ENCODE results near the gene RFESD.
"Not testable (repeated sequence)": the region's sequence is repeated elsewhere in the genome, so short reads cannot be mapped to it uniquely, and the experiment has no call there.

The RFESD gene

GRCh38 chr5:95628933-95629332 lies 17.6 kb upstream of the RFESD start:
- DNase-seq (ENCODE audit: low read depth) = no peak

GRCh38 chr5:95630394-95630917 lies 16.1 kb upstream of the RFESD start:
- no peak for DNase-seq (ENCODE audit: low read depth)

- DNase-seq (ENCODE audit: low read depth) = no peak
Observed at GRCh38 chr5:95631255-95631958, 15.2 kb upstream of the RFESD start.

GRCh38 chr5:95631991-95632675 lies 14.4 kb upstream of the RFESD start:
- DNase-seq (ENCODE audit: low read depth) = peak; percentile 47

- not testable (repeated sequence) for DNase-seq (ENCODE audit: low read depth)
Observed at GRCh38 chr5:95632942-95633341, 13.6 kb upstream of the RFESD start.

GRCh38 chr5:95633671-95634070 lies 12.9 kb upstream of the RFESD start:
- no peak for DNase-seq (ENCODE audit: low read depth)

- DNase-seq (ENCODE audit: low read depth) = no peak
Observed at GRCh38 chr5:95634081-95634480, 12.5 kb upstream of the RFESD start.

GRCh38 chr5:95638632-95639031 lies 7.9 kb upstream of the RFESD start:
- no peak for DNase-seq (ENCODE audit: low read depth)

GRCh38 chr5:95641741-95642220 lies 4.8 kb upstream of the RFESD start:
- DNase-seq (ENCODE audit: low read depth) = no peak

GRCh38 chr5:95643152-95643551 lies 3.4 kb upstream of the RFESD start:
- no peak for DNase-seq (ENCODE audit: low read depth)

- DNase-seq (ENCODE audit: low read depth) = no peak
Observed at GRCh38 chr5:95644351-95645042, 2.1 kb upstream of the RFESD start.

GRCh38 chr5:95646226-95646568 lies 380 bp upstream of the RFESD start:
- DNase-seq (ENCODE audit: low read depth) = not testable (repeated sequence)

GRCh38 chr5:95647886-95648860 lies 1.6 kb downstream of the RFESD start:
- no peak for DNase-seq (ENCODE audit: low read depth)

GRCh38 chr5:95649274-95649673 lies 2.7 kb downstream of the RFESD start:
- no peak for DNase-seq (ENCODE audit: low read depth)

GRCh38 chr5:95649842-95650620 lies 3.5 kb downstream of the RFESD start:
- no peak for DNase-seq (ENCODE audit: low read depth)

GRCh38 chr5:95652849-95653248 lies 6.3 kb downstream of the RFESD start:
- DNase-seq (ENCODE audit: low read depth) = no peak

GRCh38 chr5:95654196-95654595 lies 7.6 kb downstream of the RFESD start:
- no peak for DNase-seq (ENCODE audit: low read depth)

- no peak for DNase-seq (ENCODE audit: low read depth)
Observed at GRCh38 chr5:95655575-95655974, 9.0 kb downstream of the RFESD start.

GRCh38 chr5:95660060-95660459 lies 13.5 kb downstream of the RFESD start:
- no peak for DNase-seq (ENCODE audit: low read depth)

- no peak for DNase-seq (ENCODE audit: low read depth)
Observed at GRCh38 chr5:95662946-95663345, 16.4 kb downstream of the RFESD start.

Measured in stimulated activated CD8-positive, alpha-beta memory T cell treated with anti-CD3 and anti-CD28 coated beads, Interleukin-12 subunit alpha, Interleukin-12 subunit beta, amount 100 ng/mL, for 4 hours (primary cell).